Activated CD4-positive, alpha-beta T cell treated with anti-CD3 and anti-CD28 coated beads, Interleukin-10, Interleukin-2, amounts not matched to agents 100 ng/mL and 50 ng/mL, durations not matched to agents 16 hours and 8 hours (primary cell): ENCODE measurements around the gene RPA1.

ENCODE experiments used
- DNase-seq: peaks from one replicate; pipeline ENCODE4 v3.0.0-alpha.2; 2020

RPA1 gene

DNA sequence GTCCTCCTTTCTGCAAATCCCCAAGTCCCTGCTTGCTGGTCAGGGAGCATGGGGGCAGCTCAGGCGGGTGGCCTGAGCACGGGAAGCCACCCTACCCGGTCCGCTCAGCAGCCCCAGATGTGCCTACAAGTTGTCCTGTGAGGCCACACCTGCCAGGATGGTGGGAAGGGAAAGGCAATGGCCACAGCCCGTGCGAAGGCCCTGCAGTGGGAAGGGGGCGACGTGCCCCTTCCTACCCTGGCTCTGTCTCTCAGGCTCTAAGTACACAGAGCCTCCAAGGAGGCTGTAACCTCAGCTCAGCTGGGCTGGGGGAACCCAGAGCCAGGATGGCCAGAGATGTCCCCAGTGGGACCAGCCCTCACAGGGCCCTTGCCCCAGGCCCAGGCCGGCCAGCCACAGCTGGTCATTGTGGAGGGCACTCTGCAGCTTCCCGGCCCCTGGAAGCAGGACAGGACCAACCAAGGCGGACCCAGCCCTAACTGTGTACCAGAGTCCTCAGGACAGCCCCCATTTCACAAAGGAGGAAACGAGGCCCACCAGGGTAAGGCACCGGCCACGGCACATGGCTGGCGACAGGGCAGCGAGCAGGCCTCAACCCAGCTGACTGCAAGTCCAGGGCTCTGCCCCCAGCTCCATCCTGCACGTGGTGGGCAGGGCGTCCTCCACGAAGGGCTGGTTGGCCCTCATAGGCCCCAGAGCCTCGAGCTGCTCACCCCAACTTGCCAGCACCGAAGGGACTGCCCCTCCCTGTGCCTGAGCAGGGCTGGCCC lies 113.0 kb downstream of the RPA1 start:
- DNase-seq: no peak

DNA sequence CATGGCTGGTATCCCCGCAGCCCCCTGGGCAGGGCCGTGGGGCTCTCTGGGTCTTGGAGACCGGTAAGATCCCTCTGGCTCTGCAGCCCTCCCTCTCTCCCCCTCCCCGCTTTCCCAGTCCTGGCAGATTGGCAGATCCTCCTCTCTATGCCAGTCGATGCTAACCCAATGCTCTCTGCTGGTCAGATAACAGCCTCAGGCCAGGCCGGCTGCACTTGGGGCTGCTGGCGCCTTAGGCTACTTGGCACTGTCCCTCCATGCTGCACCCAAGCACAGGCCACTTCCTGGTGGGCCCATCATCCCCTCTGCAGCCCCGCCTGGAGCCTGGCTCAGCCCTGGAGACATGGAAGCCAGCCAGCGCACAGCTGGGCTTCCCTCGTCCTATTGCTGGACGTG lies 113.6 kb downstream of the RPA1 start:
- no peak for DNase-seq

DNA sequence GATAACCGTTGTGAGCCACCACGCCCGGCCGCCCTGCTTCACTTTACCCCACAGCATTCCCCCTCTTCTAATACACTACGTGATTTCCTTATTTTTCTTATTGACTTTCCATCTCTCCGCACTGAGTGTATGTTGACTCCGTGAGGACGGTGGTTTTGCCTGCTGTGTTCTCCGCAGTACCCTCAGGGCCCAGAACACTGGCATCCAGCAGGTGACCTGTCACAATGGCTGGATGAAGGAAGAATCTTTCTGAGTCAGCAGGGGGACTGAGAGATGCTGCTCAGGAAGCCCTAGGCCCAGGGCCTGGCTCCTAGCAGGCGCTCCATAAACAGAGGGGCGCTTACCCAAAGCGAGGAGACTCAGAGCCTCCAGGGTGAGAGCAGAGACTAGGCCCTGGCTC lies 115.8 kb downstream of the RPA1 start:
- no peak for DNase-seq

- DNase-seq: no peak
Observed at GRCh38 chr17:1946021-1946932, 116.5 kb downstream of the RPA1 start.

GRCh38 chr17:1947229-1947742 lies 117.5 kb downstream of the RPA1 start:
- no peak for DNase-seq

DNA sequence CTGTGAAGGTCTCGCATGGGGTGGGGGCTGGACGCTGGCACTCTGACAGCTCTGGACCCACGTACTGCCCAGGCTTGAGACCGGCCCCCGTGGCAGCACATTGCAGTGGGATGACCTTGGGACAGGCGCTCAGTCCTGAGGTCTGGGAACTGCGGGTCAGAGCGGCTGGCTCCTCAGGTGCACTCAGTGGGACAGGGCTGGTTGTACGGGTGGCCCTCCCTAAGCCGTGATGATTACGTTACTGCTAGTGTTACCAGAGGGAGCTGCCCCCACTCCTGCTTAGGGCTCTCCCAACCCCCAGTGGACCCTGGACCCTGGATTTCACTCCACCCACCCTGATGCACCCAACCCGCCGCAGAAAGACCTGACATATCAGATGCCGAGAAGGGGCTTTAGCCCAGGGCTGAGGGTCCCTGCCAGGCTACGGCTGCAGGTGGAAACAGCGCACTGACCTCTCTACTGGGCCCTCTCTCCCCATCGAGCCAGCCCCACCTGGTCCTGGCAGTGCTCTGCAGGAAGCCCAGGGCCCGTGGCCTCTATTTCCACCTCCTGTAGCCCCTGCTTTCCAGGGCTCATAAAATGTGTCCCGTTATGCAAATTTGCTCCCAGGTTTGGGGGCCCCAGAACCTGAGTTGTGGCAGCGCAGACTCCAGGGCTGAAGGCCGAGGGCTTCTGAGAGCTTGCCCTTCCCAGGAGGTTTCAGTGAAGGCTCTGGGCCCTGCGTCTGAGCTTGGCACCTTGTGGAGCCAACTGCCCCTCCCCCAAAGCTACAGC lies 118.1 kb downstream of the RPA1 start:
- DNase-seq: no peak

DNA sequence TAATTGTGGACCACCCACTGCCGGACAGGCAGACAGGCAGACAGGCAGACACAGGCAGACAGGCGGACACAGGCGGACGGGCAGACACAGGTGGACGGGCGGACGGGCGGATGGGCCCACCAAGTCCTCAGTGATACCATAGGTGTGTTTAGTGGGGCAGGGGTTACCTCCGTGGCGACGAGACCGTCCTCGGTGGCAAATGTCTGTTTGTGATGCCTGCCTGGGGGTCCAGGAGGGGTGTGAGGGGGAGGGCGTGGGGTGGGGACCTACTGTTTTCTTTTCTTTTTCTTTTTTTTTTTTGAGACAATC lies 118.7 kb downstream of the RPA1 start:
- DNase-seq: no peak
